Measurements from ENCODE around the gene YJU2. TPM values are rescaled to one million over a fixed set of nuclear protein-coding genes. Genes with fewer than 3 reads are reported as not detected.

Gene YJU2
- polyA plus RNA-seq, 2 of the 4 experiments (the other 2 are of a cell fraction), result 12.3 to 14.9 TPM

GRCh38 chr19:4310247-4311121 lies 63.6 kb downstream of the YJU2 start:
- WGBS (ENCODE audit: missing lambda C conversion rate), result 86% methylated on average over 13 of the region's 22 CpGs
- Histone ChIP-seq H3K4me1 (no peaks in the 10 kb centered on the region), H3K9me3 (no peaks in the 10 kb centered on the region), H3K27ac (no peak overlapping the region), H3K4me3 (no peak overlapping the region), H3K4me2 (no peak overlapping the region)
- ATAC-seq (peak; percentile 59 to 72), DNase-seq (ENCODE audit: low read depth in 1 of 2, low spot score in 1 of 2) (peak in 1 of 2 experiments; percentile 54), FAIRE-seq (no peak)
- CTCF ChIA-PET, result no interaction called here
- POLR2A ChIA-PET, result no interaction called here
- TF ChIP-seq HMGXB4 (CRISPR knock-in tag; IDR thresholded peaks at IDR 0.05; ENCODE audit: borderline replicate concordance) (no peak), POLR2A (IDR thresholded peaks at IDR 0.05; ENCODE audit: low read length) (no peak), BHLHE40 (IDR thresholded peaks at IDR 0.05; ENCODE audit: low read depth, low read length) (no peak), ELK1 (IDR thresholded peaks at IDR 0.05; ENCODE audit: low read depth, low read length) (no peak), RAD21 (conservative IDR thresholded peaks at IDR 0.05 in 1 of 2, IDR thresholded peaks at IDR 0.05 in 1 of 2) (no peak), NPAS2 (CRISPR knock-in tag; IDR thresholded peaks at IDR 0.05; ENCODE audit: borderline replicate concordance) (no peak), CHD4 (IDR thresholded peaks at IDR 0.05; ENCODE audit: borderline replicate concordance) (no peak), SMC3 (IDR thresholded peaks at IDR 0.05) (no peak), EHMT2 (IDR thresholded peaks at IDR 0.05; ENCODE audit: low read depth) (no peak), EP300 (IDR thresholded peaks at IDR 0.05) (no peak), FOSB (CRISPR knock-in tag; IDR thresholded peaks at IDR 0.05) (no peak), MAZ (IDR thresholded peaks at IDR 0.05; ENCODE audit: borderline replicate concordance, low read depth, low read length) (no peak), MAX (IDR thresholded peaks at IDR 0.05) (no peak), GATA3 (IDR thresholded peaks at IDR 0.05; ENCODE audit: borderline replicate concordance) (no peak), FOXS1 (CRISPR knock-in tag; IDR thresholded peaks at IDR 0.05) (no peak), REST (IDR thresholded peaks at IDR 0.05) (no peak), CEBPB (IDR thresholded peaks at IDR 0.05) (no peak), JUNB (IDR thresholded peaks at IDR 0.05) (no peak), ZFP36 (IDR thresholded peaks at IDR 0.05; ENCODE audit: borderline replicate concordance, partially characterized antibody) (no peak), HOXA7 (CRISPR knock-in tag; IDR thresholded peaks at IDR 0.05) (no peak)
